ENCODE data around the gene ICA1.

The ICA1 gene

GRCh38 chr7:8157296-8157695 is 104.7 kb downstream of the ICA1 start:
- no peak for DNase-seq

GRCh38 chr7:8155836-8156235 is 106.1 kb downstream of the ICA1 start:
- DNase-seq = no peak

- DNase-seq = no peak
Measured at GRCh38 chr7:8154272-8154671, 107.7 kb downstream of the ICA1 start.

- no peak for DNase-seq
Measured at GRCh38 chr7:8152489-8153192, 109.3 kb downstream of the ICA1 start.

GRCh38 chr7:8151161-8151725 is 110.7 kb downstream of the ICA1 start:
- DNase-seq = no peak

- DNase-seq = no peak
Measured at GRCh38 chr7:8149222-8149621, 112.7 kb downstream of the ICA1 start.

- DNase-seq = no peak
Measured at GRCh38 chr7:8147760-8148463, 114.1 kb downstream of the ICA1 start.

- DNase-seq = no peak
Measured at GRCh38 chr7:8146788-8147413, 115.1 kb downstream of the ICA1 start.

GRCh38 chr7:8146106-8146787 is 115.7 kb downstream of the ICA1 start:
- DNase-seq = no peak

GRCh38 chr7:8144856-8145255 is 117.1 kb downstream of the ICA1 start:
- no peak for DNase-seq

- no peak for DNase-seq
Measured at GRCh38 chr7:8143151-8143874, 118.7 kb downstream of the ICA1 start.

- DNase-seq = no peak
Measured at GRCh38 chr7:8142477-8142876, 119.5 kb downstream of the ICA1 start.

- DNase-seq = no peak
Measured at GRCh38 chr7:8141070-8141469, 120.9 kb downstream of the ICA1 start.

- DNase-seq = no peak
Measured at GRCh38 chr7:8136051-8136730, 125.8 kb downstream of the ICA1 start.

GRCh38 chr7:8135417-8135816 is 126.5 kb downstream of the ICA1 start:
- no peak for DNase-seq

GRCh38 chr7:8134089-8134733 is 127.8 kb downstream of the ICA1 start:
- DNase-seq = peak; percentile 38

GRCh38 chr7:8133188-8133848 is 128.6 kb downstream of the ICA1 start:
- no peak for DNase-seq

GRCh38 chr7:8131694-8132605 is 130.0 kb downstream of the ICA1 start:
- no peak for DNase-seq

- no peak for DNase-seq
Measured at GRCh38 chr7:8130663-8131062, 131.3 kb downstream of the ICA1 start.

- no peak for DNase-seq
Measured at GRCh38 chr7:8129318-8129659, 132.7 kb downstream of the ICA1 start.

Measured in activated CD4-positive, alpha-beta T cell treated with anti-CD3 and anti-CD28 coated beads for 48 hours (primary cell).